GM21515 (cell line): ENCODE results near the gene PCGF2.

ENCODE experiments used
- ATAC-seq: cut with Tn5 transposase; IDR thresholded peaks from one replicate; pipeline ENCODE4 v1.9.1; 2021; ENCODE audit not compliant: unreplicated experiment

Gene PCGF2

DNA sequence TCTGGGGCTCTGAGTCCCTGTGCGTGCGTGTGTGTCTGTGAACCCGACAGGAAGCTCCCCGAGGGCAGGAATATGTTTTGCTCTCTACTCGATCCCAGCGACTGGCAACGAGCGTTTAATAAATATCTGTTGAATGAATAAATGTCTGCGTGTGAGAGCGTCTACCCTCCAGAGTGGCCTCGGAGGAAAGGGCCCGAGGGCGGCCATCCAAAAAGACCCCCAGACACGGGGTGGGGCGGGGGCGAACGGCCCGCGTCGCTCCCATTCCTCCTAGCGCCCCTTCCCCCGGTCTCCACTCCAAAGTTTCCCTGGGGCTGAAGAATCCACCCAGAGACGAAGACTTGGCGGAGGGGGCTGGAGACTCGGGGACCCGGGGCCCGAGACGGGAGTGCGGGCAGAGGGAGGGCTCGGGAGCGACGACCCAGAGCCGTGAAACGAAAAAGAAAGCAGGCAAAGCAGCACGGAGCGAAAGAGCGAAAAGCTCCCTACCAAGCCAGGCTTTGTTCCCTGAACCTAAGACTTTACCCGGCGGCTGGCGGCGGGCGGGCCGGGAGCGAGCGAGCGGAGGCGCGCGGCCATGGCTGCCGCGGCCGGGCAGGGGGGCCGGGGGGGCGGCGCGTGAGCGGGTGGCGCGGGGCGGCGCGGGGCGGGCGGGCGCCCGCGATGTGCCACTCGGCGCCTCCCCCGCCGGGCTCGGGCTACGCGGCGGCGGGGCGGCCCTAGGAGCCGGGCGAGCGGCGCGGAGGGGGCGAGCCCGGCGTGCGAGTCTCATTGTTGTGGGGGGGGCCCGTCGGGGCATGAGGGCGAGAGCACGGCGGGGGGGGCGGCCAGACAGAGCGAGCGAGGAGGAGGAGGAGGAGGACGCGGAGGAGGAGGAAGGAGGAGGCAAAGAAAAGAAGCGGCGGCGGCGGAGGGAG, 43.3 kb downstream of the PCGF2 start, which contains the start of gene MLLT6:
TSS of gene MLLT6 (plus strand) at position 668 of the 917 bp plus-strand sequence. CDS start 360 bp downstream, outside the sequence.
- ATAC-seq, result no peak

DNA sequence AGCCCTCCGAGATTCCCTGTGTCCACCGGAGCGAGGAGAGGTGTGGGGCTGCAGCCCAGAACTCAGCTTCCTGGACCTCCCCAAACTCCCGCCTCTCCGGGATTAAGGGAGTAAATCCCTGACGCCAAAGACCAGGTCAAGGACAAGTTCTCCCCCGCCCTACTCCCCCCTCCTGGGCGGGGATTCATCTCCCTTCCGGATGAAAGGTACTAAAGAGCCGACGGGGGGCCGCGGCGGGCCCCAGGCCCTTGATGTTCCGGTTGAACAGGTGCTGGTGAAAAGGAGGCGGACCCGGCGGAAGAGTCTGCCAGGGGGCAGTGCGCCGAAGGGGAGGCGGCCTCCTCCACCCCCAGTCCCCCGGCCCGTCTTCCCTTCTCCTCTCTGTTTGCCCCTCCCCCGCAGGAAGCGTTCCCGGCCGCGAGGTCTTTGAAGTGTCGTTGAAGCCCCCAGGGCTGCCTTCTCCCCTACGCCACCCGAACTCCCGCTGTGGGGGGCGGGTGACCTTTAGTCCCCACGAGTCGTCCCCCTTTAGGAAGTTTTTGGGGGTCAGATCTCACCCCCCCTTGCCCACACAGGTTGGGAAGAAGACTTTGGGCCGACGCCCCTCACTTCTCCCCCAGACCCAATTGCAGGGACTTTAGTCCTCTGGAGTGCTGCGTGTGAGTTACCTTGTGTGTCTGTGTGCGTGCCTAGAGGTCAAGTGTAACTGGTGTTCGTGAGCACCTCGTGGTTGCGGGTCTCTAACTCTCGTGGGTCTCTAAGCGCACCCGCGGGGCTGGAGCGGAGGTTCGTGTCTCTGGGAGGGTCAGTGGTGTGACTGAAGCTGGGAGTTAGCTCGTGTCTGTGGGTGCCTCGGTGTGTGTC, 44.2 kb downstream of the PCGF2 start:
- no peak for ATAC-seq

DNA sequence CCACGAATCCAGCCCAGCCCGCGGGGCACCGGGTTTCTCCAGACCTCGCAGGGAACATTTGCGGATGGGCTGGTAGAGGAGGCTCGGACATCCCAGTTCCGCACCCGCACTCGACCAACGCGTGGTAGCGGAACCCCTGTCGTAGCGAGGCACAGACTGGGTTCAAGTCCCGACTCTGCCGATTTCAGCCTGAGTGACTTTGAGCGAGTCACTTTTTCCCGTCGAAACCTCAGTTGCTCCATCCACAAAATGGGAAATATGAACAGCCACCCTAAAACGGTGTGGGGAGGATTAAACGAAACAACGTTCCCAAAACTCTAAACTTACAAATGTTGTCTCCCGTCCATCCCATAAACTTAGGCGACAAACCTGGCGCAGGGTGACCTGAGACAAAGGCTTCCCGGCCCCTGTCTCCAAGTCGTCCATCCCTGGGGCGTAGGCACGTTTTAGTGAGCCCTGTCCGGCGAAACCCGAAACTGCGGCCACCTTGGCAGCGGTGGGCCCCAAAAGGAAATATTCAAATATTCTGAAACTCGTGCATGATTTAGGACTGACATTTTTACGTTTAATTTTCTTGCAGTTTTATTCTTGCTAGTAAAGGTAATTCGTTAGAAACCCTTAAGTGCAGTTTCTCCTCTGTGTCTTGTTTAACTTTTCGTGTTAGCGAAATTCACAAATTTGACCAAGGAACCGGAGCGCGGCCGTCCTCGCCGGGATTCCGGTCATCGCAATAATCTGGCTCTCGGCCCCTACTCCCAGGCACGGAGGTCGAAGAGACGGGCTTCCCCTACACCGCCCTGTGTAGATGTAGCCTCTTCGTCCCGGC, 45.0 kb downstream of the PCGF2 start:
- ATAC-seq, result no peak

DNA sequence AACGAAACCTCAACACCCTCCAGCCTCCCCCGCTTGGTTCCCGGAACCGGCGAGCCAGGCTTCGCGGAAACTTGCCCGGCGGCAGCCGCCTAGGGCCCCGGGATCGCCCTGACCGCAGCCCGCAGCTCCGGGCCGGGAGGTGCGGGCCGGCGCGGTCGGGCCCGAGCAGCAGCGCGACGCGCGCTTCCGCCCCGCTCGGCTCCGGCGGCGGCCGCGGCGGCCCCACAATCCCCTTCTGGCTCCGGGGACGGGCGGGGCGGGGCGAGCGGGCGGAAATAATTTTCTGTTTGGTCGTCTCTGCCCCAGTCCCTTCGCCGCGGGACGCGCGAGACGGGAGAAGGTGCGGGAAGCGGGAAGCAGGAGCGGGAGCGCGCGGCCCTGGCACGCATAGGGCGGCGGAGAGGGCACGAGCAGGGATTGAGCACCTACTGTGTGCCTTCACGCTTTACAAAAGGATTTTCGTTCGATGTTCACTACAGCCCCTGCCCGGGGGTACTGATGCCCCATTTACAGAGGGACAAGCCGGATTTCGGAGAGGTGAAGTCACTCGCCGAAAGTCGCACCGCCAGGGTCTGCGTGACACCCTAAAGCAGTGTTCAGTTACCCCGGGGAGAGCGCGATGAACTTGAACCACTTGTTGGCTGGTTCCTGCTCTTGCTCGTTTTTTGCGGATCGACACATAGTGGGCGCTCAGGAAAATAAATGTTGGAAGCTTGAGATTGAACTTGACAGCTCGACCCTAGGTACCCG, 45.8 kb downstream of the PCGF2 start:
- ATAC-seq, result peak; percentile 24

DNA sequence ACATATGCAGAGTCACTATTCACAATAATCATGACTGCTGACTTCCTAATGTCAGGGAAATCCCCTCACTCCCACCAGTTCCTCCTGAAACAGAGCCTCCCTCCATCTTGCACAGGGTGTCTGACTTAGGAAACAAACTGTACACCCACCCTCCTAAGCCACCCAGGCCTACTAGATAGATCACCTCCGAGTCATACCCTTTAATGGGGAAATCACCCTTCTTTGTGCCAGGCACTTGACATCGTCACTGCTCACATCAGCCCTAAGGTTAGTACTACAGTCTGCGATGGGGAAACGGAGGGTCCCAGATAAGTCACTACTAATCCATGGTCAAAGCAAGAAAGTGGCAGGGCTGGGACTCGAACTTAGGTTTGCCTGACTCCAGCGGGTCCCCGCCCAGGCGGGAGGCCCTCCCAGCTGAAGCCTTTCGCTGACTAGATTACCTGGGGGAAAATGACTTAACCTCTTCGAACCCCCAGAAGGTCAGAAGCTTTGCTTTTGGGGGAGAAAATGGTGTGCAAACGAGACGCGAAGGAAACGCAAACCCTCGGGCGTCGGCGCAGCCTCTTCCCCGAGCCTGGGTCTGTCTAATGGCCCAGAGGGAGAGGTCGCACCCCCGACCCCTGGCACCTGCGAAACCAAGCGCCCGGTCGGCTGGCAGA, 46.5 kb downstream of the PCGF2 start:
- ATAC-seq, result peak; percentile 15

DNA sequence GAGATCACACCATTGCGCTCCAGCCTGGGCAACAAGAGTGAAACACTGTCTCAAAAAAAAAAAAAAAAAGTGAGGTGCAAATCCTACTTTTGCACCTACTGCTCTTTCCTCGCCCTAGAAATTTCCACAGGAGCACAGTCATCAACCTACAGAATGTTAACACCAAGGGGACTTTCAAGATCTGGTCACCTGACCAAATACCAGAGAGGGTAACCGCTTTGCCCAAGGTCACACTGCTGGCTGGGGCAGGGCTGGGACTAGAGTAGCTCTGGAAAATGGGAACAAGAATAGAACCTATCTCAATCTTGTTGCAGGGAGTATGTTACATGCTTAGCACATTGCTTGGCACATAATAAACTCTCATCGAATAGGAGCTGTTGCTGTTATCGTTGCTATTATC, 49.4 kb downstream of the PCGF2 start:
- ATAC-seq, result no peak

DNA sequence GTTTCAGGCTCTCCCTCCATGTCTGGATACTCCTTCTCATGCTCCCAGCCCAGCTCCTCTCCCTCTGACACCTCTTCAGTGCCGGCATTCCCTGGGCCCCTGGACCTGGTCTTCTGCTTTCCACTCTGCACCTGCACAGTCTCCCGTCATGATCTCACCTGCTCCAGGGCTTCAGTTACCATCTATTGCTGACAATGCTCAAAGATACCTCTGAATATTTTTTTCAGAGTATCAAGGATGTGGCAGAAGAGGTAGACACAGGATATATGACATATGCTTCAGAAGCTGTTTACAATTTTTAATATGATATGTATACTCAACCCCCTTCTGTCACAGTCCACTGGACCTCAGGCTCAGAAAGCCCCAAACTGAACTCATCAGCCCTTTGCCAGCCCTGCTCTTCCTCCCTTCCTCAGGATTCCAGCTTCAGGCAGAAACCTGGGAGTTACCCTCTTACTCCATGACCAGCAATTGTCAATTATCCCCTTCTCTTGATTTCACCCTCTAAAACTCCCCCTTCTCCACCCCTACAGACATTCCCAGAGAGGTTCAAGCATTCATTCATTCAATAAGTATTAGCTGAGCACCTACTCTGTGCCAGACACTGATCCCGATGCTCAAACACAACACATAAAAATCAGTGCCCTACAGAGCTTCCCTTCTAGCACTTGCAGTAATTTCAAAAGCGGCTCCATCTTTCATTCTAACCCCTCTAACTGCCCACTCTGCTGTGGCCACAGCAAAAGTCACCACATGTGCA, 50.9 kb downstream of the PCGF2 start:
- ATAC-seq, result no peak

DNA sequence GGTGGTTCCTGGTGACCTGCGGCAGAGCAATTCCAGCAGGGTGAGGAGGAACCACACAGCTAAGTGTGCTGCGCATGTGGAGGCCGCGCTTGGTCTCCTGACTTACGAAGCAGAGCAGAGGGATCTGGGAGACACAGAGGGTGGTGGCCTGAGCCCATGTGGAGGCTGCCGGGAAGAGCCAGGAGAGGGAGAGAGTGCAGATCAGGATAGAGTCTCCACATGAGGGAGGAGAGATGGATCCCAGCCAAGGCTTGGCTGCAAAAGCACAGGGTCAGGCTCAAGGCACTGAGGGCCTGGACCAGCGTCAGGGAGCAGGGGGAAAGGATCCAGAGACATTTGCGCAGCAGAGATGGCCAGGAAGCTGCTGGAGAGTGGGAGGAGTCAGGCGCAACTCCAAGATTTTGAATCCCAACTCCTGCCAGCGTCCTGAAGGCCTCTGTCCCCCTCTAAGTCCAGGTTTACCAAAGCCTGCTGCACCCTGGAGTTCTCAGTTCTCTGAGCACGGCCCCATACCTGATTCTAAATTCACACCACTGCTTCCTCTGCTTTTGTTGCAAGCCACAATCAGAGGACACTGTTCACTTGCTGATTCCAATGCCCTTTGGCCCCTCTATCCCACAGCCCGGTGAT, 54.3 kb downstream of the PCGF2 start:
- ATAC-seq, result no peak

DNA sequence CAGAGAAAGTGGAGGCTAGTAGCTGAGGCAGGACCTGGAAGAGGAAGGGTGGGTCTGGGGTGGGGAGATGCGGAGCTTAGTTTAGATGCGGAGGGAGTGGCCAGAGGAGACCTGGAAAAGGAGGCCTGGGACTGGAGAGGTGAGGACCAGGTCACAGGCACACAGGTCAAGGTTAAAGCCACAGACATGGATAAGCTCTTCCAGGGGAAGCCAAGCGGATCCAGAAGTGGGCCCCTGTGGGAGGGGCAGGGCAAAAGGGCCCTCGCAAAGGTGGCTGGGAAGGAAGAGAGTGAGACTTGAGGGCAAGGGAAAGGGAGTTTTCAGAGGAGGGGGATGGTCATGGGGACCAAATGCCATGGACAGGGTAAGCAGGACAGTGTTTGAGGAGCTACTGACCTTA, 57.0 kb downstream of the PCGF2 start:
- no peak for ATAC-seq

DNA sequence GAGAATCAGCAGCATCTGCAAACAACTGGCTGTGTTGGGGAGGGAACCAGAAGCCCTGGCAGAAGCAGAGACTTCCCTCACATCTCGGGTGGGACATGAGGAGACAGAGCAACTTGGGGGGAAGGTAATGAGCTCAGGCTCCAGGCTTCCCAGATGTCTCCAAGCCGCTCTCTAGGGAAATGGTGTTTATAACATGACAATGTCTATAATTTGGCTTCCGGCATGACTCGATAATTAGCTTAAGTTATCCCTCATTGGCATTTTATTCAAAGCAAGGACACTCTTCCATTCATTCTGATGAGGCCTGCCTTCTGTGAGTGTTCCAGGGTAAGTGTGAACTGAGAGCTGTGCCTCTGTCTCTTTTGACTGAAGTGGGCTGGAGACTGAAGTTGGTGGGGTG, 57.8 kb downstream of the PCGF2 start:
- ATAC-seq, result no peak

DNA sequence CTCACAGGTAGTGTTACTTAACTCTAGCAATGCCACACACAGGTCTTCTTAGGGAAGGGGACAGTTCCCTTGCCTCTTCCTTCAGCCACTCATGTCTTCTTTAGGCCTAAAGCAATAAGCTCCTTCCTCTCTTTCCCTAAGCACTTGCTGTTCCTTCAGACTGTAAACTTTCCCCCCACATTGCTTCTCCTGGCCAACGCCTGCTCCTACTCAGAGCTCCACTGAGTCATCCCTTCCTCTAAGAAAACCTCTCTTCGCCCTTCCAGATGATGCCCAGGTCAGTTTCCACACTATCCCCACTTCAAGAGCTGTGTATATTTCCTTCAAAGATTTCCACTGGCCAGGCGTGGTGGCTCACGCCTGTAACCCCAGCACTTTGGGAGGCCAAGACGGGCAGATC, 60.9 kb downstream of the PCGF2 start:
- ATAC-seq, result no peak

DNA sequence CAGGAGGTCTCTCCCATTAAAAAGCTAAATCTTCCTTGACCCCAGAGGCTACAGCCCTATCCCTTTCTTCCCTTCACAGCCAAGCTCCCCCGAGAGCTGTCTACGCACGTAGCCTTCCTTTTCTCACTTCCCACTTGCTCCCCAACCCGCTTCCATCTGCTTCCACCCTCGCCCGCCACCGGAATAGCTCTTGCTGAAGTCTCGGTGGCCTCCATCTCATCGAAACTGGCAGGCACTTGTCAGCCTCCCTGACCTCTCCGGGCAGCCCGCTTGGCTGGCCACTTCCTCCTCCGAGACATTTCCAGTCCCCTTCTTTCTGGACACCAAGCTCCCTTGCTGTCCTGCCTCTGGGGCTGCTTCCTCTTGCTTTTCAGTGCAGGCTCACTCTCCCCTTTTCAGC, 62.6 kb downstream of the PCGF2 start:
- ATAC-seq, result no peak
